ENCODE measurements around the gene EEF1A2. TPM values are rescaled to one million over a fixed set of nuclear protein-coding genes. Genes with fewer than 3 reads are reported as not detected.

EEF1A2 gene
- polyA plus RNA-seq, 1 donor = 1,012 TPM

DNA sequence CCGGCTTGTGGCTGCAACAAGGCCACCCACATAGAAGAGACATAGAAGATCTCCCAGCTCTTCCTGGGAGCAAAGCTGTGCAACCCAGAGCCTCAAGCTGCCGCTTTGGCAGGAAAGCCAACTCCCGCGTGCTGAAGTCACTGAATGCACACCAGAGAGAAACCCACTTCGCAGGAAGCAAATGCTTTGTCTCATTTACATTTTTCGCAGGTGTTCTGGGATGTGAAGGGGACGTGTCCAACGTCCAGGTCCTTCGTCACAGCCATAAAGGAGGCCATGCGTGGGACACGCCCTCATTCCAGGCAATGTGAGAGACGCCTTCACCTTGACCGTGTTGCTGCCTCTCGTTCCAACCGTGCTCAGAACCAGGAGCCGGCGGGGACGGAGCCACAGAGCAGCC is 50.9 kb downstream of the EEF1A2 start:
- DNase-seq = no peak

DNA sequence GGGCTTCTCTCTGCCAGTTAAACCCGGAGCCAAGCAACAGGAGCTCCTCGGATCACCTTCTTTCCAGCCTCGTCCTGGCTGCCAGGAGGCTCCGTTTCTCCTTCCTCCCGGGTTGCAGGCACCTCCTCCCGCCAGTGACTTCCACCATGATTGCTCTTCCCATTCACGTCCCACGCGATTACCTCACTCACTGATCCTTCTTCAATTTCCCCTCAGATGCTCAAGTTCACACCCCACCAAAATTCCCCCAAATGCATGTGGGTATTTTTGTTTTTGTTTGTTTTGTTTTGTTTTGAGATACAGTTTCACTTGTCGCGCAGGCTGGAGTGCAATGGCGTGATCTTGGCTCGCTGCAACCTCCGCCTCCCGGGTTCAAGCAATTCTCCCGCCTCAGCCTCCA is 51.6 kb downstream of the EEF1A2 start:
- DNase-seq = no peak

DNA sequence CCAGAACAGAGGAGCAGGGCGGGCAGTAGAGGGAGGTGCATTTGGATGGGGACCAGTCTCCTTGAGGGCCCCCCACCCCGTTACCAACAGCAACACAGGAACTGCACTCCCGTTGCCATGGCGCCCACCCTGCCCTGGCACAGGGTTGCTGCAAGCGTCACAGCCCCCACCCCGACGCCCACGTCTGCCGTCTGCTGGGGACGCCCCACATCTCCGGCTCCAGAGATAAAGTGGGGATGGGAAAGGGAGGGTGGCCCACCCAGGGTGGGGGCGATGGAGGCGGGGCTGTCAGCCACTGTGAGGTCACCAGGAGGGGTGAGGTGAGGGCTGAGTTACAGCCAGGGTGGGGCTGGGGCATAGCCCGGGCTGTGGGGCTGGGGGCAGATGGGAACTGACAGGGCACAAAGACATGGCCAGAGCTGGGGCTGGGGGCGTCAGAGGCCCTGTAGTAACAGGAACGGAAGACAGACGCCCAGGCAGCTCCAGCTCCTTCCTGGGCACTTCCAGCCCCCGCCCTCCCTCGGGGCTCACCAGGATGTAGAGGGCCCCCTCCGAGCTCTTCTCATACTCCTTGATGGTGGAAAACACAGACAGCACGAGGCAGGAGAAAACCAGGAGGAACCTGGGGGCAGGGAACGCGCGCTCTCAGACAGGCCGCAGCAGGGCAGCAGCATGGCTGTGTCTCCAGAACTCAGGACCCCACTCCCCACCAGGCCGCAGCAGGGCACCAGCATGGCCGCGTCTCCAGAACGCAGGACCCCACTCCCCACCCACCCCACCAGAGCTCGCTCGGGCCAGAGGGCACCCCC is 52.5 kb downstream of the EEF1A2 start:
- DNase-seq = no peak

DNA sequence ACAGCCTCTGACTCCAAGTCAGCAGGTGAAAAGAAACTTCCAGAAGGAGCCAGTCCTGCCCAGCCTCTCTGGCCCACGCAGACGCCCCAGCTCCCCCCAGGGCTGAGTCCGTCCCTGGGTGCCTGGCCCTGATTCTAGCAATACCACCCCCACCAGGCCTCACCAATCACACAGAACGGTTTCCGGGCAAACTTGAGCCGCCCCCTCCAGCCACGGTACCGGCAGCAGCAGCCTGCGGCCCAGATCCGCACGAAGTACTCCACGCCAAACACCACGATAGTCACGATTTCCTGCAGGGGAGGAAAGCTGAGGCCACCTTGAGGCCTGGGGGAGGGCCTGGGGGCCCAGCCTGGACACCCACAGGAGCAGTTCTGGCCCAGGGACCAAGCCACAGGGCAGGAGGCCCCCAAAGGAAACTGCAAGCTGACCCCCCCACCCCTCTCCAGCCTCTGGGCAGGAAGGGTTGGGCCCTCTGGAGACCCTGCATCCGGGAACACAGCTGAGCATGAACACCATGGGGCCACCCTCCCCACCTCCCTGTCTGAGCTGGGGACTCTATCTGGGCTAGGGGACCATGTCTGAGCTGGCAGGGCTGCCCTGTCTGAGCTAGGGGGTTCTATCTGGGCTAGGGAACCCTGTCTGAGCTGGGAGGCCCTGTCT is 53.7 kb downstream of the EEF1A2 start:
- DNase-seq = no peak

DNA sequence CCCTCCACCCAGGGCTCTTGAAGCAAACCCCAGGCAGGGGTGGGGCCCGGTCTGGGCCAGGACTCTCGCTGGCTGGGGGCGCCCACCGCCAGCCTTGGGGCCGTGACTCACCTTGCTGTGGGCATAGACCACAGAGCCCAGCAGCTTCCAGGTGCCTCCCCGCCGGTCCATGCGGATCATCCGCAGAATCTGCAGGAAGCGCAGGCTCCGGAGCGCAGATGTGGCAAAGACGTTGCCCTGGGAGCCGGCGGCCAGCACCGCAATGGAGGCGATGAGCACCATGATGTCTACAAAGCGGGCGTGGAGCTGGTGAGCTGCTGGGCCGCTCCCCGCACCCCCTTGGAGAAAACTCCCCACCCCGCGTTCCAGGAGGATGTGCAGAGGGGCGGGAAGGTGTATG is 54.3 kb downstream of the EEF1A2 start:
- no peak for DNase-seq

DNA sequence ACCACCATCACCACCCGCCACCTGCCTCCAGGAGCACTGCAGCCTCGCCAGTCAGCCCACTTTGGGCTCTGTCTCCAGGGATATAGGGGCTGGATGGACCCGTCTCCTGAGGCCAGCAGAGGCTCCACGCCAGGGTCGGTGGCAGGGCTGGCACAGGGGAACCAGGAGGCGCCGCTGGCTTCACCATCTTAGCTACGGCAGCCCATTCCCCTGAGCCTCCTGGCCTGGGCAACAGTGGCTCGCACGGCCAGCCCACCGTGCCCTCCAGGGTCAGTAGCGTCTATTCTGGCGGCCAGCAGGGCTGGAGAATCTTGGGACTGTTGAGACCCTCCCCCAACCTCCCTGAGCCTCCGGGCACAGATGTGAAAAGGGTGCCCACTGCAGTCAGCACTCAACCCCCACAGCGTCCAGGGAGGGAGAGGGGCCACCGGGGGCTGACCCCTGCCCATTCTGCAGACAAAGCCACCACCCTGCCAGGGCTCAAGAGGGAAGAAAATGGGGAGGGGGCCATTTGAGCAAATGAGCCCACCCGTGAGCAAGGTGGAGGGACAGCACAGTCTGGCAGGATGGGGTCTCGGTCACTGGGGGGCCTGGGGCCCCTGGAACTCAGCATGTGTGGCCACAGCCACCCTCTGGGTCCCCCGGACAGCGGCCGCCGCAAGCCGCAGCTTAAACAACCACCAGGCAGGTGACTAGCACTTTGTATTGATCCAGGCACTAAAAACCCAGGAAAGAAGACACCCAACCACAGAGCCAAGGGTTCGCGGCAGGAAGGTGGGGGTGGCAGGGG is 55.1 kb downstream of the EEF1A2 start:
- no peak for DNase-seq

DNA sequence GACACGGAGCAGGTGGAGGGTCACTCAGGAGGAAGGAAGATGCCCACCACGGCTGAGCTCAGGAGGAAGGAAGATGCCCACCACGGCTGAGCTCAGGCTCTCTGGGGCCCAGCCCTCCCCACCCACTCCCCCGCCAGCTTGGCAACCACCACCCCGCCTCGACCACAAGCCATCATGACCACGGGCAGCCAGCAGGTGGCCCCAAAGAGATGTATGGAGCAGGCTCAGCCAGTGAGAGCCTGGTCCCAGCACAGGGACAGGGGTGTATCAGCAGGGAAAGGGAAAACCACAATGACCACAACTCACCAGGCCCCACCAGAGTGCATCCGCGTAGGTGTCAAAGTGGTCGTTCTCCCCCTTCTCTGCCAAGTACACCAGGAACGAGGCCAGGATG is 56.8 kb downstream of the EEF1A2 start:
- DNase-seq = no peak

DNA sequence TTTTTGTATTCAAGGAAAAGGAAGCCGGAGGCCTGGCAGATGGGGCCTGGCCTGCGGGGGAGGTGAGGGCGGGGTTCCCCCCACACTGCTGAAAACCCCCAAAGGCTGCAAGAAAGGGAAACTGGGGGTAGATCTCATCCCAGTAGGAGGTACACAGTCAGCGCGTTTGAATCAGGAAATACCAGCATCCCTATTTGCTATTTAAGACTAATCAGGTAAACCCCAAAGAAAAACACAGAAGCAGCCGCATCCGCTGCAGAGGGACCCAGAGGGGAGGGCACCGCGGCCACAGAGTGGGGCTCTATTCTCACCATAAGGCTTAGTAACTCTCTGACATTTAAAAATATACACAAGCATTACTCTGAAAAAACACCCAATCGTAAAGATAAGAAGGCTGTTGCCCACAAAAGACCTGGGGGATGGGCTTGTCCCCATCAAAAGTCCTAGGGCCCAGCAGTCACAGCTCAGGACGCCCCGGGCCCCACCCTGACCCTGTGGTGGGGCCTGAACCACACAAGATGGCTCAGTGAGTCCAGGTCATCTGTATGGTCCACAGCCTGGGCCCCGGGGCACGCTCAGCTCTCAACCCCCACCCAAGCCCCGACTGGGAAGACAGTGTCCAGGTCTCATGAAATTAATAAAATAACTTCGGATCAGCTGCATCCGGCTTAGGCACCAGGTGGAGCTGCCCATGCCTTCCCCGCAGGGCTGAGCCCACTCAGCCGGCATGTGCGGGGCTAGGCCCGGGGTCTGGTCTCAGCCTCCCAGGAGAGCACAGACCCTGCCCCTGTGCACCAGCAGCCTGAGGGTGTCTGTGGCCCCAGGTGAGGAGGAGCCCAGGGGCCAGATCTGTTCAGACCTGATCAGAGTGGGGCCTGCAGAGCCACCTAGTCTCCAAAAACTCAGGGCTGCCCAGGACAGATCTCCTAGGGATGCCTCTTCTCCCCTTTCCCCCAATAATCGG is 57.5 kb downstream of the EEF1A2 start:
- DNase-seq = no peak

DNA sequence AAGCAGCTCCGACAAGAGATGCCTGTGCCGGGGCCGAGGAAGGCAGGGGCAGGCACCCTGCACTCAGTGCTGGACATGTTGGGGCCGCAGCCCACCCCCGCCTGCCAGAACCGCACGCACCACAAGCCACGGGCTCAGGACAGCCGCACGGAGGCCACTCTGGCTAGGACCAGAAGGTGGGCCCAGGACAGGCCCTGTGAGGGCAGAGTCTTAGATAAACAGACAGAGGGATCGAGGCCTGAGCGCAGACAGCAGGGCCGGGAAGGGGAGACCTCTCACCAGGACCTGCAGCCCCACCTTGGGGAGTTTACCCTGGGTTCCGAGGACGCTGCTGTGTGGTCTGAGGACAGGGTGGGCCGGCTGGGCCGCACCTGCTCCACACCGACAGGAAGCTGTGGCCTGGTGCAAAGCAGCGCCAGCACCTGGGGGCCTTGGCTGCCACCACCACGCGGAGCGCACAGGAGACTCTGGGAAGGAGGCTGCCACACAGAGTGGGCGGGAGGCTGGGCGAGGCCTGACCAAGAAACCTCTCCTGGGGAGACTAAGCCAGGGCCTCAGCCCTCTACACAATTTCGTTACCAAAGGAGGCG is 58.4 kb downstream of the EEF1A2 start:
- no peak for DNase-seq

DNA sequence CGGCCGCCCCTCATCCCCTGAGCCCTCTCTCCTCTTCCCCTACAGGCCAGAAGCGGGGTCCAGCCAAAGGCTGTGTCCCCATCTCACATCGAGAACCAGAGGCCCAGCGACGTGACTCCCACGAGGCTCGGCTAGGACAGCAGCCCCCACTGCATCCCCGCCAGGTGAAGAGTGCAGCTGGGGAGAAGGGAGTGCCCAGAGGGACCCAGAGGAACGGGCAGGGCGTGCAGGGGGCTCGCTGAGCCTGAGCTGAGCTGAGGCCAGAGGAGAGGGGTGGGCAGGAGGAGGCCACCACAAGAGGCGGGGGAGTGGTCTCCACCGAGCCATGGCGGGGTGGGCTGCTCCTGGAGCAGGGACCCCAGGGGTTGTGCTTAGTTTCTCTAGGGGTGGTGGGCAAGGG is 59.0 kb downstream of the EEF1A2 start:
- DNase-seq = no peak

DNA sequence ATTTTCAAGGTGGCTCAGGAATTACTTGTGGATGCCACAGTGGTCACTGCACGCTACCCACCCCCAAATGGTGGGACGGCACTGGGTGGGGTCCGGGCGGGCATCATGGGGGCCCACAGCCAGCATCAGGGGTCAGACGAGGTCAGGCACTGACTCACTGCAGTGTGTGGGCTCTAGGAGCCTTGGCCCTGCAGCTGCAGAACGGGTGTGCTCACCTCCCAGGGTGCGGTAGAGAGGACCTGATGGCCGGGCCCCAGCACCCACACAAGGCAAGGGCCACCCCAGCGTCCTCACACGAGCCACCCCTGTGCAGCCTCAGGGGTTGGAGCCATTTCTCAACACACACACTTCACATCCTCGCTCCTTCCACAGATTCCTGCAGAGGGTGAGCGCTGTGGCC is 60.8 kb downstream of the EEF1A2 start:
- DNase-seq = no peak

Other genes with a start within 250 kb of the EEF1A2 start
- 53.5 TPM for gene NKAIN4, start 244.6 kb downstream of the EEF1A2 start, polyA plus RNA-seq (ENCODE audit: insufficient read length)
- gene ARFGAP1, start 226.3 kb downstream of the EEF1A2 start, polyA plus RNA-seq (ENCODE audit: insufficient read length) = 86.1 TPM
- 6.2 TPM for gene COL20A1, start 205.9 kb downstream of the EEF1A2 start, polyA plus RNA-seq (ENCODE audit: insufficient read length)
- 0.25 TPM for gene CHRNA4, start 137.7 kb downstream of the EEF1A2 start, polyA plus RNA-seq (ENCODE audit: insufficient read length)
- gene KCNQ2, start 26.4 kb downstream of the EEF1A2 start, polyA plus RNA-seq (ENCODE audit: insufficient read length) = 1.8 TPM
- gene PPDPF, start 21.7 kb upstream of the EEF1A2 start, polyA plus RNA-seq (ENCODE audit: insufficient read length) = 287 TPM
- gene PTK6, start 38.3 kb upstream of the EEF1A2 start, polyA plus RNA-seq (ENCODE audit: insufficient read length) = 0.41 TPM
- not detected for gene SRMS, start 48.7 kb upstream of the EEF1A2 start, polyA plus RNA-seq (ENCODE audit: insufficient read length)
- gene FNDC11, start 55.1 kb upstream of the EEF1A2 start, polyA plus RNA-seq (ENCODE audit: insufficient read length) = 0.13 TPM
- gene HELZ2, start 75.2 kb upstream of the EEF1A2 start, polyA plus RNA-seq (ENCODE audit: insufficient read length) = 7.6 TPM
- 8.0 TPM for gene GMEB2, start 128.0 kb upstream of the EEF1A2 start, polyA plus RNA-seq (ENCODE audit: insufficient read length)
- 13.5 TPM for gene STMN3, start 154.3 kb upstream of the EEF1A2 start, polyA plus RNA-seq (ENCODE audit: insufficient read length)
- gene RTEL1, start 159.2 kb upstream of the EEF1A2 start, polyA plus RNA-seq (ENCODE audit: insufficient read length) = 12.2 TPM
- gene TNFRSF6B, start 197.6 kb upstream of the EEF1A2 start, polyA plus RNA-seq (ENCODE audit: insufficient read length) = 1.6 TPM
- gene ARFRP1, start 208.9 kb upstream of the EEF1A2 start, polyA plus RNA-seq (ENCODE audit: insufficient read length) = 31.7 TPM
- gene ZGPAT, start 209.0 kb upstream of the EEF1A2 start, polyA plus RNA-seq (ENCODE audit: insufficient read length) = 17.1 TPM
- gene LIME1, start 237.6 kb upstream of the EEF1A2 start, polyA plus RNA-seq (ENCODE audit: insufficient read length) = 6.2 TPM
- 189 TPM for gene SLC2A4RG, start 240.7 kb upstream of the EEF1A2 start, polyA plus RNA-seq (ENCODE audit: insufficient read length)